KMS-11 (cell line): ENCODE results near the gene TRPM6.

ENCODE experiments used
- H2AFZ ChIP-seq: fragments of 200-600 bp; sonication (generic); 2 replicates; pipeline ENCODE4 v1.6.1; 2016; ENCODE audit warnings: antibody characterized with exemption, mixed run types, low read depth
- H3K27ac ChIP-seq: fragments of 200-600 bp; sonication (generic); 2 replicates; pipeline ENCODE4 v1.6.1; 2016; ENCODE audit warnings: mild to moderate bottlenecking, mixed run types
- H3K27me3 ChIP-seq: fragments of 200-600 bp; sonication (generic); 2 replicates; pipeline ENCODE4 v1.6.1; 2017; ENCODE audit warnings: mild to moderate bottlenecking, low read depth, mixed run types, moderate library complexity; ENCODE audit not compliant: insufficient read depth
- H3K36me3 ChIP-seq: fragments of 200-600 bp; sonication (generic); 2 replicates; pipeline ENCODE4 v1.6.1; 2017; ENCODE audit warnings: mild to moderate bottlenecking, mixed run types; ENCODE audit not compliant: insufficient read depth
- H3K4me1 ChIP-seq: fragments of 200-600 bp; sonication (generic); 2 replicates; pipeline ENCODE4 v1.6.1; 2016; ENCODE audit warnings: mild to moderate bottlenecking, low read depth, mixed run types; ENCODE audit not compliant: poor library complexity, severe bottlenecking
- H3K4me2 ChIP-seq: fragments of 200-600 bp; sonication (generic); 2 replicates; pipeline ENCODE4 v1.7.0; 2016; ENCODE audit warnings: mild to moderate bottlenecking, mixed run types
- H3K4me3 ChIP-seq: fragments of 200-600 bp; sonication (generic); IDR thresholded peaks from 2 replicates; pipeline ENCODE4 v1.6.1; 2017; ENCODE audit warnings: low read depth, low read length, mixed read lengths; ENCODE audit not compliant: insufficient read depth
- H3K79me2 ChIP-seq: fragments of 200-600 bp; sonication (generic); 2 replicates; pipeline ENCODE4 v1.6.1; 2016; ENCODE audit warnings: low read depth, mixed run types; ENCODE audit not compliant: insufficient read depth
- H3K9ac ChIP-seq: fragments of 200-600 bp; sonication (generic); 2 replicates; pipeline ENCODE4 v1.6.1; 2016; ENCODE audit warnings: mild to moderate bottlenecking, mixed run types
- H4K20me1 ChIP-seq: fragments of 200-600 bp; sonication (generic); 2 replicates; pipeline ENCODE4 v1.6.1; 2016; ENCODE audit warnings: mild to moderate bottlenecking, mixed run types; ENCODE audit not compliant: insufficient read depth
- CTCF ChIP-seq: fragments of 200-600 bp; sonication (generic); conservative IDR thresholded peaks from 2 replicates; pipeline ENCODE4 v1.6.1; 2017; ENCODE audit warnings: low read depth, mild to moderate bottlenecking, antibody characterized with exemption, low read length, moderate library complexity, mixed read lengths

TRPM6 gene

GRCh38 chr9:74920944-74921626 is 33.4 kb upstream of the TRPM6 start:
- H3K79me2 ChIP-seq, result no peaks in the 10 kb centered on the region
- no peak overlapping the region for H3K4me3 ChIP-seq
- no peak overlapping the region for H3K9ac ChIP-seq
- no peaks in the 10 kb centered on the region for H3K36me3 ChIP-seq
- no peak overlapping the region for H3K27ac ChIP-seq
- H2AFZ ChIP-seq, result no peak overlapping the region
- TF ChIP-seq CTCF, result no peak
- no peaks in the 10 kb centered on the region for H4K20me1 ChIP-seq
- no peak overlapping the region for H3K4me2 ChIP-seq
- no peaks in the 10 kb centered on the region for H3K4me1 ChIP-seq
- H3K27me3 ChIP-seq, result no peaks in the 10 kb centered on the region

GRCh38 chr9:74910036-74910435 is 22.3 kb upstream of the TRPM6 start:
- Histone ChIP-seq H3K27me3 (no peaks in the 10 kb centered on the region), H3K4me1 (no peaks in the 10 kb centered on the region), H3K27ac (no peak overlapping the region), H3K79me2 (no peaks in the 10 kb centered on the region), H3K36me3 (no peaks in the 10 kb centered on the region), H3K9ac (no peak overlapping the region), H3K4me3 (no peak overlapping the region), H2AFZ (no peak overlapping the region), H4K20me1 (no peaks in the 10 kb centered on the region), H3K4me2 (no peak overlapping the region)
- no peak for TF ChIP-seq CTCF

DNA sequence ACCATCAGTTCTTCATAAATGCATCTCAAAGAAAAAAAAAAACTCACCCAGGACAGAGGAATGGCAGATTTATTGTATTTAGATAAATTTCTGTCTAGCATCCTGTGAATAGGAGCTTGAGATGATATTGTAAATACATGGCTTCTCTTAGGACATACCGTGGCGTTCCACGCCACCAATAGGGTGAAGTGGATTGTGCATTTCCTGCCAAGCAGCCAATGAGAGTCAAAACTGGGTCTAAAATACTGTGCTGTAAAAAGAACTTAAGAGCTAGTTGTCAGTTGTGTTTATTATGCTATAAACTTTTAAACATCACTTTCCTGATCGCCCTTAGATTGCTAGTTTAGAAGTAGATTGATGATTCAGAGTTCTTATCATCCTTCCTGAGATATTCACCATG is 20.9 kb upstream of the TRPM6 start:
- Histone ChIP-seq H2AFZ (no peak overlapping the region), H3K79me2 (no peaks in the 10 kb centered on the region), H3K36me3 (no peaks in the 10 kb centered on the region), H3K4me3 (no peak overlapping the region), H3K4me1 (no peaks in the 10 kb centered on the region), H3K27me3 (no peaks in the 10 kb centered on the region), H3K4me2 (no peak overlapping the region), H3K27ac (no peak overlapping the region), H3K9ac (no peak overlapping the region), H4K20me1 (no peaks in the 10 kb centered on the region)
- TF ChIP-seq CTCF, result no peak

DNA sequence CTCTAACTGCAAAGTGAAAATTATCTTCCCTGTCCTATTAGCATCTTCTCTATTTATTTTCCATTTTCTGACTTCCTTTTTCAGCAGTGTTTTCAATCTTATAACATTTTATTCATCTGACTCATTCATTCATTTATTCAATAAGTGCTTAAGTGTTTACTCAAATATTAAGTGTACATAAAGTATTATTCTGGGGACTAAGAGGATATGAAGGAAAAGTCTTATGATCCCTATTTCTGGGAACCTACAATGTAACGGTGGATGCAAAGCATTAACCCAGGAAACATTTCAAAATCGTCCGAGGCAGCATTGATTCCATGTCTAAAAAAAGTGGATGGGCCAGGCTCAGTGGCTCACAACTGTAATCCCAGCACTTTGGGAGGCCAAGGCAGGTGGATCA is 19.4 kb upstream of the TRPM6 start:
- H2AFZ ChIP-seq, result no peak overlapping the region
- H3K27ac ChIP-seq, result no peak overlapping the region
- H4K20me1 ChIP-seq, result no peaks in the 10 kb centered on the region
- no peaks in the 10 kb centered on the region for H3K4me1 ChIP-seq
- no peaks in the 10 kb centered on the region for H3K27me3 ChIP-seq
- no peaks in the 10 kb centered on the region for H3K36me3 ChIP-seq
- no peak overlapping the region for H3K4me3 ChIP-seq
- no peaks in the 10 kb centered on the region for H3K79me2 ChIP-seq
- no peak overlapping the region for H3K4me2 ChIP-seq
- no peak for TF ChIP-seq CTCF
- no peak overlapping the region for H3K9ac ChIP-seq
